Colonic mucosa (tissue), 4 donors: ENCODE measurements around the gene BLMH. TPM values are rescaled to one million over a fixed set of nuclear protein-coding genes. Genes with fewer than 3 reads are reported as not detected.

Experiments
- DNase-seq: peaks from one replicate; pipeline ENCODE4 v3.0.0-alpha.2; 2020
- H3K27ac ChIP-seq: fragments of 200-600 bp; one replicate; pipeline ENCODE4 v1.8.0; 2021
- H3K27me3 ChIP-seq: fragments of 200-600 bp; one replicate; pipeline ENCODE4 v1.8.0; 2021
- H3K36me3 ChIP-seq: fragments of 200-600 bp; one replicate; pipeline ENCODE4 v1.8.0; 2021
- H3K4me1 ChIP-seq: fragments of 200-600 bp; one replicate; pipeline ENCODE4 v1.8.0; 2021; ENCODE audit warnings: mild to moderate bottlenecking
- H3K4me3 ChIP-seq: fragments of 200-600 bp; one replicate; pipeline ENCODE4 v1.8.0; 2021
- H3K9ac ChIP-seq, 2 donors: one replicate each; pipeline ENCODE4 v1.7.0; 2013; ENCODE audit warnings: control low read depth in 2 of 2, low read depth in 2 of 2, low read length in 2 of 2
- H3K9me3 ChIP-seq: fragments of 200-600 bp; one replicate; pipeline ENCODE4 v1.8.0; 2021
- CTCF ChIP-seq: fragments of 200-600 bp; IDR thresholded peaks from one replicate; pipeline ENCODE4 v1.8.0; 2022; ENCODE audit warnings: antibody characterized with exemption, mild to moderate bottlenecking
- intact Hi-C: fragments of 100-400 bp; cut with DNase I; formaldehyde crosslinking; loops from one replicate; pipeline ENCODE4 v1.14.1; 2022
- total RNA-seq, 2 donors: library from RNA; stranded (reverse); fragmentation: NEBNext Ultra II Directional in 1 of 2; extraction: Animal tissue kit (Norgen Biotek cat#: 25700) in 1 of 2; gene quantifications; one replicate each; pipeline ENCODE4 v1.2.1, GENCODE V29; 2021
- donor health status: healthy.
- donor health status: DM: no; HTN: no; CAD: no.
- donor health status: DM: no; HTN: no; CAD: no.

Gene BLMH, protein sequence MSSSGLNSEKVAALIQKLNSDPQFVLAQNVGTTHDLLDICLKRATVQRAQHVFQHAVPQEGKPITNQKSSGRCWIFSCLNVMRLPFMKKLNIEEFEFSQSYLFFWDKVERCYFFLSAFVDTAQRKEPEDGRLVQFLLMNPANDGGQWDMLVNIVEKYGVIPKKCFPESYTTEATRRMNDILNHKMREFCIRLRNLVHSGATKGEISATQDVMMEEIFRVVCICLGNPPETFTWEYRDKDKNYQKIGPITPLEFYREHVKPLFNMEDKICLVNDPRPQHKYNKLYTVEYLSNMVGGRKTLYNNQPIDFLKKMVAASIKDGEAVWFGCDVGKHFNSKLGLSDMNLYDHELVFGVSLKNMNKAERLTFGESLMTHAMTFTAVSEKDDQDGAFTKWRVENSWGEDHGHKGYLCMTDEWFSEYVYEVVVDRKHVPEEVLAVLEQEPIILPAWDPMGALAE
- 10 to 100 TPM; 21.8 to 33.7 TPM for total RNA-seq

DNA sequence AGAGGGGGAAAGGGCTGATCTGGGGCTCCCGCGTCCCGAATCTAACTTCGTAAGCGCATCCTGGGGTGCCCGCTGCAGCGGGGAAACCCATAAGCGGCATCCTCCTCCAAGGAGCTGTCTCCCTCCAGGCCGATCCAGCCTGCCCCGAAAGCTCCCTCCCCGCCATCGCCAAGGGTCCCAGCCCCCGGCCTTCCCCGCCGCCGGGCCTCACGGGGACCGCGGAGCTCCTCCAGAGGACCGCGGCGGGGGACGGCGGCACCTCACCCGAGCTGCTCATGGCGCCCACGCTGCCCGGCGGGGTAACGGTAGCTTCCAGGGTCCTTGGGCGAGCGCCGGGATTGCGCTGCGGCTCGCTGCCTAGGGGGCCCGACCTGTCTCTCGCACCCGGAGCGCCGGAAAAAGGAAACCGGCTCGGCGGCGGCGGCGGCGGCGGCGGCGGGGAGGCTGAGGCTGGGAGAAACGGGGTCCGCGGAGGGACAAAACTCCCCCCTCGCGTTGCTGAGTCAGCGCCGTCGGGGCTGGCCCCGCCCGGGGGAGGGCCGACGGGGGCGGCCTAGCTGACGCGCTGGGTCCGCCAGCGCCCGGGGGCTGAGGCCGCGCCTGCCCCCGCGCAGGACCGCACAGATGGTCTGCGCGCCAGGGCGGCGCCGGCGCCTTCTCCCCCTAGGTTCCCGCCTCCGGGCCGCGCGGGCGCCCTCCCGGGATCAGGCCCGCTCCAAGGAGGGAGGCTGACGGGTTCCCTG, at the start of gene BLMH:
Gene BLMH, minus strand, starts transcription at position 402 of the 743 bp plus-strand sequence. Its CDS starts 125 bp downstream, at position 277.
- TF ChIP-seq CTCF, result no peak
- Histone ChIP-seq H3K9me3 (no peaks in the 10 kb centered on the region), H3K9ac (peak within 1 kb of the TSS; percentile 77 to 90), H3K4me3 (peak within 1 kb of the TSS; percentile 96), H3K27me3 (no peaks in the 10 kb centered on the region), H3K36me3 (no peaks in the 10 kb centered on the region), H3K4me1 (no peaks in the 10 kb centered on the region), H3K27ac (peak within 1 kb of the TSS; percentile 54)
- peak; percentile 82 for DNase-seq
- intact Hi-C loops, result no loop called here

DNA sequence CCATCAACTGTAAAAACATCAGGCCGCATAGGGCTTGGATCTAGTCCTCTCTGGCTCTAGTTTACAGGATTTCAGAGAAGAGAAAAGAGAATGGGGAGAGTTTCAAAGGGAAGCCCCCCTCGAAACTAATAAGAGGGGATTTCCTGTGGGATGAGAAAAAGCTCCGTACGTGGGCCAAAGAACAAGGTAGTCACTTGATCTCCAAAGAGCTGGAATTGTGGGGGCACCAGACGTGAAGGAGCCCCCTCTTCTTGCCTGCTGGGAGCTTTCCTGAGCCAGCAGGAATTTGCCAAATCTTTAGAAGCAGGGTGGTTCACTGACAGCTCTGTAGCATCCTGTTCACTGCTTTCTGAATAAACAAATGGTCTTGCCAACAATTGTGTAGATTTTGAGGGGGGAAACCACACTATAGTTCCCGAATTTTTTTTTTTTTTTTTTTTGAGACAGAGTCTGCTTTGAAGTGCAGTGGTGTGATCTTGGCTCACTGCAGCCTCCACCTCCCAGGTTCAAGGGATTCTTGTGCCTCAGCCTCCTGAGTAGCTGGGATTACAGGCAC, 49.1 kb upstream of the BLMH start:
- no peaks in the 10 kb centered on the region for H3K9me3 ChIP-seq
- no peak for DNase-seq
- no peaks in the 10 kb centered on the region for H3K36me3 ChIP-seq
- H3K27ac ChIP-seq, result peak overlapping the region; percentile 29
- intact Hi-C loops, result loop anchor here (10.0 kb wide), 1 partner anchor 134 kb away; the partner anchor contains the start of gene GOSR1
- H3K27me3 ChIP-seq, result no peaks in the 10 kb centered on the region
- TF ChIP-seq CTCF, result no peak
- H3K4me3 ChIP-seq, result no peak overlapping the region
- H3K9ac ChIP-seq, result peak overlapping the region in 1 of 2 donors; percentile 62
- H3K4me1 ChIP-seq, result peaks cover 3% of the 10 kb centered on the region

DNA sequence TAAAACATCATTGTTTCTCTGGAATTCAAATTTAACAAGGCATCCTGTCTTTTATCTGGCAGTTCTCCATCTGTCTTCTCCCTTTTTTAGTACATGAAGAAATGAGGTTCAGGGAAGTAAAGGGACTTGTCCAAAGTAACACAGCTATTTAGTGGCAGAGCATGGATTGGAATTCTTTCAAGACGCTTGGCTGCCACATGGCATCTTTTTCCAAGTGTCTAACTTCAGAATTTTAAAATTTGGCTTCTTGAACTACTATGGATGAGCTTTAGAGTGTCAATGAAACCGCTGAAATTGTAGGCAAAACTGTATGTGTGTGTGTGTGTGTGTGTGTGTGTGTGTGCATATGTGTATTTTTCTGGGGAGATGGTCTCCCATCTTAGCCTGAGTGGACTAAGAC, 47.3 kb upstream of the BLMH start:
- no peak for DNase-seq
- intact Hi-C loops, result loop anchor here (5.0 kb wide), 1 partner anchor 217 kb away; no protein-coding TSS in a partner anchor
- Histone ChIP-seq H3K4me3 (no peak overlapping the region), H3K9me3 (no peaks in the 10 kb centered on the region), H3K27me3 (no peaks in the 10 kb centered on the region), H3K27ac (no peak overlapping the region), H3K9ac (no peak overlapping the region), H3K36me3 (no peaks in the 10 kb centered on the region), H3K4me1 (peaks cover 3% of the 10 kb centered on the region)
- no peak for TF ChIP-seq CTCF

DNA sequence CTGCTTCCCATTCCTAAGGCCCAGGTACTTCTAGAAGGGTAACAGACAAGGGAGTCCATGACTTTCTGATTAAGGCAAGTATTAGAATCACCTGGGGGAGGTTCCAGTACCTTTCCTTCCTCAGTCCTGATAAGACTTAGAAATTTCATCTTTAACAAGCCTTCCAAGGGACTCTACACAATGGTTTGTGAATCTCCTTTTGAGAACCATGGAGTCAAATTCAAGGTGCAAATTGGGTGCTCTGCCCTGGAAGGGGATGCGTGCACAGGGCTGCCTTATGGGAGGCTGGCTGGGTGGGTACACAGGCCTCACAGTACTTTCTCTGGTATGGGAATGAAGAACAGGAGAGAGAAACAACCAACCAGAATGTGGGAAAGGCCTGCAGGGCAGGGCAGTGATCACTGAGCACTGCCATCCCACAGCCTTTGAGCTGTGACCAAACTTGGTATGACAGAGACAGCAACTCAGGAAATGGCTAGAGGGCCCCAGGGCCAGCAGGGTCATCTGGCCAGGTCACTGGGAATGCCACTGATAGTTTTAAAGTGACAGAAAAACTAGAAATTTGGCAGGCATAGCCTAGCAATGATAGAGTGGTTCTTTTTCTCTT, 45.8 kb upstream of the BLMH start:
- no peak overlapping the region for H3K4me3 ChIP-seq
- peak overlapping the region; percentile 50 for H3K27ac ChIP-seq
- DNase-seq, result no peak
- no peaks in the 10 kb centered on the region for H3K27me3 ChIP-seq
- H3K9me3 ChIP-seq, result no peaks in the 10 kb centered on the region
- H3K9ac ChIP-seq, result peak overlapping the region in 1 of 2 donors; percentile 35
- intact Hi-C loops, result loop anchor here (5.0 kb wide), 1 partner anchor 215 kb away; no protein-coding TSS in a partner anchor
- H3K36me3 ChIP-seq, result no peaks in the 10 kb centered on the region
- H3K4me1 ChIP-seq, result peaks cover 3% of the 10 kb centered on the region
- no peak for TF ChIP-seq CTCF
